Fibroblast of skin of scalp (primary cell): ENCODE measurements around the gene SUSD4.

Experiments used
- DNase-seq: peaks from one replicate; pipeline ENCODE4 v3.0.0-alpha.2; 2013

SUSD4 gene

DNA sequence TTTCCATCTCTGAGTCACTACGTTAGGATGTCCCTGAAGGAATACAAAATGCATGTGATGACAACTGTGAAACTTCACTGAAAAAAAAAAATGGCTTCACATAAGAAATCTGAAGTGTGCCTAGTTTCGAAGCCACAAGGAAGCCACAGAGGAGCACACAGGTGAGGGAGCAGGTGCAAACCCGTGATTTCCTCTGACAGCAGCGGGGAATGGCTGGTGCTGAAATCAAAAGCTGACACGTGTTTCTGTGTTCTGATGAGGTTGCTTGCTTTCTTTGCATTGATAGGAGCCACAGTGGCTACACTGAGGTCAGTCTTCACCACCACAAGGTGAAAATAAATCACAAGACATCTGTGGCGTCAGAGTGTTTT lies 115.2 kb downstream of the SUSD4 start:
- DNase-seq: no peak

DNA sequence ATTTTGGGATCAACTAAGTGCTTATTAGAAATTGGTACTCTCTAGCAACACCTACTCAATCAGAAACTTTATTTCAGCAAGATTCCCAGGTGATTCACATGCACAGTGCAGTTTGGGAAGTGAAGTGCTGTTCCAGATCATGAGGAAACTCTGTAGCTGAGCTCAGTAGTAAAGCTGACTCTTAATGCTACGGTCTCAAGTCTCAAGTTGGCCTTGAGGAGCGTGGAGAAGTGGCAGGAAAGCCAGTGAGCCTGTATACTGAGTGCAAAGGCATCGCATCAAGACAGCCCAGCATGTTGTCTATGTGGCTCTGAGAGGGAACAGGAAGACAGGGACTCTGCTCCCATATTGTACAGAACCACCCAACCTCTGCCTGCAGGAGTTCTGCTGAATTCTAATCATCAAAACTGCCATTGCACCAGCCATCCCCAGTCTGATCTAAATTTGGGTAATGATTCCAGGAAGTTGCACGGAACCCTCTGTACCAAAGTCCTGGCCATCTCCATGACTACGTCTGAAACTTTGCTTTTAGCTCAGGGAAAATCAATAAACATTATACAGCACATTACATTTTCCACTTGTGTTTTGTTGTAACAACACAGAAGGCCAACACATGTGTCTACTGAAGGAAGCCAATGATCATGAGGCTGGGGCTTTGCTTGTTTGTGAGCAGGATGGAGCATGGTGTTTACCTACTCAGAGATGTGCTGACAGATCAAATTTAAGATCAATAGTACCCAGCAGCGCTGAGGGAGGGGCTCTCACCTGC lies 115.8 kb downstream of the SUSD4 start:
- DNase-seq: no peak

GRCh38 chr1:223246476-223247112 lies 117.4 kb downstream of the SUSD4 start:
- DNase-seq: no peak

- no peak for DNase-seq
Observed at GRCh38 chr1:223245983-223246382, 118.0 kb downstream of the SUSD4 start.

- no peak for DNase-seq
Observed at GRCh38 chr1:223245411-223245810, 118.6 kb downstream of the SUSD4 start.

GRCh38 chr1:223244366-223245103 lies 119.4 kb downstream of the SUSD4 start:
- DNase-seq: peak; percentile 17

DNA sequence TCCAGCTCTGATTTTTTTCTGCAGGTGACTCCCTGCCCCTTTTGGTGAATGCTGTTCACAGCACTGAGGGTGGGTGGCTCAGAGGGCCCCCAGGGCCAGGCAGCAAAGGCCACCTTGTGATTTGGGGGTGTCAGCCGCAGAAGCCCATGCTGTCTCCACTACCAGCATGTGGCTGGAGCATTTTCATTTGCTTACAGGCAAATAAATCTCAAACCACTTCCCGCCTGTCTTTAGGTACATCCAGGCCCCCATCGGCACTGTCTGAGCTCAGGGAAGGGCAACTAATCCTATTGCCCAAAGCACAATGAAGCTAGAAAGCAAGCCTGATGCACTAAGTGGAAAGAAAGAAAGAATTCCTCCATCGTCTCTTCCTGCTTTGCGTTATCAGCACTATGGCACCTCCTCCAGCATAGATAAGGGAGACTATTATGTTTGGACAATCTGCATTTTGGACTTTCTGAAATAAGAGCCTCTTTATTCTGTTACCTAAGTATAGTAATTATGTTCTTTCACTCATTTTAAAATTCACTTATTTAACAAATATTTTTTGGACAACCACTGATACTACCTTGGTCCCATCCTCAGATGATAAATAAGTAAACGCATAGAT lies 120.4 kb downstream of the SUSD4 start:
- no peak for DNase-seq

GRCh38 chr1:223242971-223243370 lies 121.0 kb downstream of the SUSD4 start:
- no peak for DNase-seq

DNA sequence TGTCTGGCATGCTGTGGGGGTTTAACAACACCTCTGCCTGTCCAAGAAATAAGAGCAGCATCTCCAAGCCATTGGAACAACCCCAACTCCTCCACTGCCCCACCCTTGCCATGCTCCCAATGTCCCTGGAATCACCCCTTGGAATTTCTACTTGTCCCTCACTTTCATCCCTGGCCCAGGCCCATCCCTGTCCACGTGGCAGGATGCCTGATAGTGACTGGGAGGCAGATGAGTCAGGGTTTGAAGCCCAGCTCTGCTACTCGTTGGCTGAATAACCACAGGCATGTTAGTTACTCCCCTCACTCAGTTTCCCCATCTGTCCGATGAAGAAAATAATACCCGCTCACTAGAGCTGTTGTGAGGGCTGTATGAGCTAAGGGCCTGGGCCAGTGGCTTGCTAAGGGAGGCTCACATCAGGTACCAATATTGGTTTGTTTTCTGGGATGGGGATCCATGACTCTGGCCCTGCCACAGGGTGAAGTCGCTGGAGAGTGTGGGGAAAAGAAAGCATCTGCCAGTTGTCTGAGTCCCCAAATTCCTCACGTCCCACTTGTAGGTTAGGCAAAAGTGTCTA lies 121.5 kb downstream of the SUSD4 start:
- DNase-seq: peak; percentile 38

GRCh38 chr1:223240122-223240521 lies 123.9 kb downstream of the SUSD4 start:
- no peak for DNase-seq

- DNase-seq: no peak
Observed at GRCh38 chr1:223235091-223235490, 128.9 kb downstream of the SUSD4 start.

- DNase-seq: no peak
Observed at GRCh38 chr1:223234534-223234933, 129.4 kb downstream of the SUSD4 start.

- no peak for DNase-seq
Observed at GRCh38 chr1:223234170-223234514, 129.8 kb downstream of the SUSD4 start.

GRCh38 chr1:223233410-223234169 lies 130.4 kb downstream of the SUSD4 start:
- peak; percentile 41 for DNase-seq

DNA sequence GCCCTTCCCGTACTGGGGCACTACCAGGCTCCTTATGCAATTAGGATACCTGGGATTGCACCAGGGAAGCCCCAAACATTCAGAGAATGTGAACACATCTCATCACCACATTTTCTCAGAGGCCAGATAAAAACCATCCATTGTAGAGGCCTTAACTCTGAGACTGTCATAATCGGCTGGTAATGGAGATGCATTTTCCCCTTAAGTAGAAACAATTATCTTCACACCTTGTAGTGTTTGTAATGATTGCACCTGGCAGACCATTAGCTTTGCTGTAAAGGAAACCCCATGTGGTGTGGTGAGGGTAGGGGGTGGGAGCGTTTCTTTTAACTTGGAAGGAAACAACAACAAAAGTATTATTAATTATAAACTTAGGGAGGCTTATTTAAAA lies 131.0 kb downstream of the SUSD4 start:
- no peak for DNase-seq

GRCh38 chr1:223231581-223231980 lies 132.4 kb downstream of the SUSD4 start:
- no peak for DNase-seq

GRCh38 chr1:223231011-223231572 lies 132.9 kb downstream of the SUSD4 start:
- DNase-seq: no peak

GRCh38 chr1:223230161-223230881 lies 133.7 kb downstream of the SUSD4 start:
- DNase-seq: peak; percentile 85

DNA sequence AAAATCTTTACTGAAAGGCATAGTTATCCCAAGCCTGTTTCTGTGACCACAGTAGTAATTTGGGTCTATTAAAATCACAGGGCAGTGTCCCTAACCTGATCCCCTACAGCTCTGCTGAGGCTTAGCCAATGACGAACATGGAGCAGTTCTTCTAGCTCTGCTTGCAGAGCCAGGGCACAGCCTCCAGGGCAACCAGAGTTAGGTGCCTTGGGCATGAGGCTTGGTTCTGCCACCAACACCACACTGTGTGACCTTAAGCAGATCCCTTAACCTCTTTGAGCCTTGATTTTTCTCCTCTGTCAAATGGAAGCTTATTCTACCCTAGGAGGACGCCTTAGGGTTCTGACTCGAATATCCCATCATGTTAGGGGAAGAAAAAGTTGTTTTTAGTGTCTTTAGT lies 134.2 kb downstream of the SUSD4 start:
- DNase-seq: no peak

GRCh38 chr1:223228931-223229528 lies 134.9 kb downstream of the SUSD4 start:
- DNase-seq: no peak

GRCh38 chr1:223228201-223228600 lies 135.8 kb downstream of the SUSD4 start:
- DNase-seq: no peak
